ENCODE results near the gene KCND2.
"Not testable (repeated sequence)": the region's sequence is repeated elsewhere in the genome, so short reads cannot be mapped to it uniquely, and the experiment has no call there.

The KCND2 gene

GRCh38 chr7:120743128-120743527 lies 470.2 kb downstream of the KCND2 start:
- DNase-seq (ENCODE audit: low read depth in 2 of 2), result no peak

GRCh38 chr7:120760050-120760449 lies 487.1 kb downstream of the KCND2 start:
- DNase-seq (ENCODE audit: low read depth in 2 of 2), result no peak

GRCh38 chr7:120760851-120761250 lies 487.9 kb downstream of the KCND2 start:
- DNase-seq (ENCODE audit: low read depth in 2 of 2), result no peak

GRCh38 chr7:120770206-120770605 lies 497.2 kb downstream of the KCND2 start:
- DNase-seq (ENCODE audit: low read depth in 2 of 2), result no peak

- DNase-seq (ENCODE audit: low read depth in 2 of 2), result no peak
Observed at GRCh38 chr7:120774481-120774880, 501.5 kb downstream of the KCND2 start.

GRCh38 chr7:120775755-120776154 lies 502.8 kb downstream of the KCND2 start:
- no peak for DNase-seq (ENCODE audit: low read depth in 2 of 2)

GRCh38 chr7:120779078-120779477 lies 506.1 kb downstream of the KCND2 start:
- DNase-seq (ENCODE audit: low read depth in 2 of 2), result not testable (repeated sequence)

- DNase-seq (ENCODE audit: low read depth in 2 of 2), result not testable (repeated sequence)
Observed at GRCh38 chr7:120780451-120780850, 507.5 kb downstream of the KCND2 start.

- no peak for DNase-seq (ENCODE audit: low read depth in 2 of 2)
Observed at GRCh38 chr7:120780938-120781337, 508.0 kb downstream of the KCND2 start.

- not testable (repeated sequence) for DNase-seq (ENCODE audit: low read depth in 2 of 2)
Observed at GRCh38 chr7:120781924-120782323, 508.9 kb downstream of the KCND2 start.

- DNase-seq (ENCODE audit: low read depth in 2 of 2), result no peak
Observed at GRCh38 chr7:120783273-120783672, 510.3 kb downstream of the KCND2 start.

- DNase-seq (ENCODE audit: low read depth in 2 of 2), result no peak
Observed at GRCh38 chr7:120783721-120784120, 510.7 kb downstream of the KCND2 start.

GRCh38 chr7:120785095-120785494 lies 512.1 kb downstream of the KCND2 start:
- DNase-seq (ENCODE audit: low read depth in 2 of 2), result no peak

GRCh38 chr7:120792091-120792860 lies 519.3 kb downstream of the KCND2 start:
- DNase-seq (ENCODE audit: low read depth in 2 of 2), result peak; percentile 46 to 58

- no peak for DNase-seq (ENCODE audit: low read depth in 2 of 2)
Observed at GRCh38 chr7:120792861-120793130, 519.8 kb downstream of the KCND2 start.

- DNase-seq (ENCODE audit: low read depth in 2 of 2), result no peak
Observed at GRCh38 chr7:120793213-120793936, 520.4 kb downstream of the KCND2 start.

- no peak for DNase-seq (ENCODE audit: low read depth in 2 of 2)
Observed at GRCh38 chr7:120794106-120794729, 521.2 kb downstream of the KCND2 start.

GRCh38 chr7:120797026-120797645 lies 524.2 kb downstream of the KCND2 start:
- DNase-seq (ENCODE audit: low read depth in 2 of 2), result no peak

- no peak for DNase-seq (ENCODE audit: low read depth in 2 of 2)
Observed at GRCh38 chr7:120799147-120799546, 526.2 kb downstream of the KCND2 start.

All from stimulated activated CD4-positive, alpha-beta T cell treated with anti-CD3 and anti-CD28 coated beads, Interleukin-1b, Interleukin-23, amount 100 ng/mL, for 4 hours (primary cell).